Jurkat, Clone E6-1 (cell line): ENCODE data around the gene RHBDF1.
"Not testable (repeated sequence)": the region's sequence is repeated elsewhere in the genome, so short reads cannot be mapped to it uniquely, and the experiment has no call there.

Experiments used
- DNase-seq: peaks from one replicate; pipeline ENCODE4 v3.0.0-alpha.2; 2011; ENCODE audit warnings: low read depth, low spot score
- H3K4me3 ChIP-seq: 2 replicates; pipeline ENCODE4 v1.5.1; 2011; ENCODE audit warnings: mild to moderate bottlenecking, low read length, control low read depth, moderate library complexity

The RHBDF1 gene

GRCh38 chr16:44655-45054 lies 27.8 kb downstream of the RHBDF1 start:
- H3K4me3 ChIP-seq, result no peak overlapping the region
- no peak for DNase-seq

- no peak for DNase-seq
These were observed 29.1 kb downstream of the RHBDF1 start for GRCh38 chr16:43294-43693.

GRCh38 chr16:42691-43090 lies 29.7 kb downstream of the RHBDF1 start:
- no peak overlapping the region for H3K4me3 ChIP-seq
- no peak for DNase-seq

More at GRCh38 chr16:43294-43693, 29.1 kb downstream of the RHBDF1 start:
- H3K4me3 ChIP-seq, result no peak overlapping the region

- no peak for DNase-seq
- no peak overlapping the region for H3K4me3 ChIP-seq
These were observed 30.4 kb downstream of the RHBDF1 start for GRCh38 chr16:42069-42457.

DNA sequence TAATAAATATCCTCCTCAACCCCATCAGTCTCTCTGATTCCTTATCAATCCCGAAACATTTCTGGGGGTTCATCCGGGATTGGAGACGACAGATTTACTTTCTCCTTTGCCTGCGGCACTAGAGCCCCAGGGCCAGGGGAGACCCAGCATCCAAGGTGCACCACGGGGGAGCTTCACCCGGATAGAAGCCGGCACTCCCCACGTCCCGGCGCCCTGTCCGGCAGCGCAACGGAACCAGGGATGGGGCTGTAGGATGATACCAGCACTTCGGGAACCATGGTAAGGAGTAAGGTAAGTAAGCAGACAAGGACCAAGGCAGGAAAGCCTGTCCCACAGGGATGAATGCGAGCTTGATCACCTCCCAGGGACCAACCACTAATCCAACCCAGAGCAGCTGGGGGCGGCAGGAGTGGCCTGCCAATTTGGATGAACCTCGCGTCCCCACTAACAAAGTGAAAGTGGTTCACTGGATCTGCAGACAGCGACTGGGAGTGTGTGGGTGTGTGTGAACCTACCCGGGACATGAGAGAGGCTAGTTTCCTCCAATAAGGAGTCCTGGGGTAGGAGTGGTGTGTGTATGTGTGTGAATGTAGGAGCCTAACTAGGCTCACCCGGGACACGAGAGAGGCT lies 30.9 kb downstream of the RHBDF1 start:
- no peak for DNase-seq
- H3K4me3 ChIP-seq, result no peak overlapping the region

DNA sequence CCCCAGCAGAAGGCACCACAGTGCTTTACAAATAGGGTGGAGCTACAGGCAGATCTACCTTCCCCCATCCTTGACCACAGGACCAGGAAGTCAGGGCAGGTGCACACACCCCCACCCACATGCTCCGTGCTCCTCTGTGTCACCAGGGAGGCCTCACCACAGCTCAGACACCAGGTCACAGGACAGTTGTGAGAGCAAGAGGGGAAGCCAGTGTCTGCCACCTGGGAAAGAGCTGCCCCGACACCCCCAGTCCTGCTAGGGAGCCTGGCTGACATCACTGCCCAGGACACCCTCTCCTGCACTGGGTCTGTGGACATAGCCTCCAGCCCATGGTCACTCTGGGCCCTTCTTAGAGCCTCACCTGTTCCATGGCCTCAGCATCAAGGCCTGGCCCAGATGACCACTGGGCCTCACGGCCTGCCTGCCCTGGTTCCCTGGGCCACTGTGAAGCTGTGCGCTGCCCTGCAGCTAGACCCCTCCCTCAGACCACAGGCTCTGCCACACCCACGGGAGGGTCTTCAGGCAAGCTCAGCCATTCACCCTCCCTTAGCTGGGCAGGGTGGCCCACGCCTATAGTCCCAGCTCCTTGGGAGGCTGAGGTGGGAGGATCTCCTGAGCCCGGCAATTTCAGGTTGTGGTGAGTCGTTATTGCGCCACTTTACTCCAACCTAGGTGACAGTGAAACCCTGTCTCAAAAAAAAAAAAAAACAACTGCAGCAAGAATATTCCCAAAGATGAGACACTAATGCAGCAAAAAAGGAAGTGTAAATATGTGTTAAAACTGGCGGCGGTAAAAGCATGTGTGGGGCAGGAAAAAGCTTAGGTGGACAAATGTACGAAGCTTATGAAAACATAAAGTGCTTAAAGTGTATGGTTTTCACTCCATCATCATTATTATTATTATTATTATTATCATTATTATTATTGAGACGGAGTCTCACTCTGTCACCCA lies 33.2 kb downstream of the RHBDF1 start:
- DNase-seq, result peak; percentile 62
- H3K4me3 ChIP-seq, result no peak overlapping the region

- H3K4me3 ChIP-seq, DNase-seq: not testable (repeated sequence)
These were observed 34.2 kb downstream of the RHBDF1 start for GRCh38 chr16:38206-38605.

- H3K4me3 ChIP-seq, result no peak overlapping the region
- no peak for DNase-seq
These were observed 34.9 kb downstream of the RHBDF1 start for GRCh38 chr16:37511-37910.

- DNase-seq, result no peak
- no peak overlapping the region for H3K4me3 ChIP-seq
These were observed 36.0 kb downstream of the RHBDF1 start for GRCh38 chr16:36336-36984.

GRCh38 chr16:35678-36305 lies 36.6 kb downstream of the RHBDF1 start:
- no peak for DNase-seq
- H3K4me3 ChIP-seq, result no peak overlapping the region

DNA sequence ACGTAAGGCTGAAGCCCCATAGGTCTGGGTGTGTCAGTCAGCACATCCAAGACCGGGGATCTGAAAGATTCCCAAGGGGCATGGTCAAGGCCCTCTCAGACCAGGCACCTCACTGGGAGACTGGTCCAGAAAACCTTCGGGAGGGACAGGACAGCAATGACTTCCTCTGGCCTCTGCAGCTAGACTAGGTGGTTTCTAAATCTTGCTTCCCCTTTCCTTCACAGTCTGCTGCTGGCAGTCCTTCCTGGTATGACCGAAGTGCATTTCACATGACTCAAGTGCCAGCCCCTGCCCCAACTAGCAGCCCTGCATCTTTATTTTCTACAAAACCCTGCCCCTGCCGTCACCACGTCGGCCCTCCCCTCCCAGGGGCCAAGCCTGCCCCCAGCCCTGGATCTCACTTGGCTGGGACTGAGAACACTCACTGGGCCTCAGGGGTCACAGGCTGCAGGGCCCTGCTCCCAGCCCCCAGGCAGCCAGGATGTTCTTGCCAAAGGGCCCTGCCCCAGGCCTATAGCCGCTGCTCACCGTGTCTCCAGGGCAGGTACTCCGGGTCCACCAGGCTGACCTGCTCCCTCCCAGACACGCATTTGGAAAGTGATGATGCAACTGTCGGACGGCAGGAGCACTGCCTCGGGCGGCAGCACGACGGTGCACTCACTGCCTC lies 37.3 kb downstream of the RHBDF1 start:
- no peak overlapping the region for H3K4me3 ChIP-seq
- DNase-seq, result no peak

DNA sequence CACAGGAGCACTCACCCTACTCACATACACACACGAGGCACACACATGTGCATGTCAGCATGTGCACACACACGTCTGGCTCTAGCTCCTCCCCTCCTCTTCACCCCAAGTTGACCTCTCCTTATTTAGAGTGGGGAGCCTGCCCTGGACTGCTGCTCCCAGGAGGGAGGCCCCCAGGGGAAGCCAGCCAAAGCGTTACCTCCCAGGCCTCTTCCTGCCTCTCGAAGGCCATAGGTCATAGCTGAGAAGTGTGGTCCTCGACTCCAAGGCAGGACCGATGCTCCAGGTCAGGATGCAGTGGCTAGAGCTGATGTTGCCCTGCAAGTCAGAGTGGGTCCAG lies 37.8 kb downstream of the RHBDF1 start:
- no peak for DNase-seq

DNA sequence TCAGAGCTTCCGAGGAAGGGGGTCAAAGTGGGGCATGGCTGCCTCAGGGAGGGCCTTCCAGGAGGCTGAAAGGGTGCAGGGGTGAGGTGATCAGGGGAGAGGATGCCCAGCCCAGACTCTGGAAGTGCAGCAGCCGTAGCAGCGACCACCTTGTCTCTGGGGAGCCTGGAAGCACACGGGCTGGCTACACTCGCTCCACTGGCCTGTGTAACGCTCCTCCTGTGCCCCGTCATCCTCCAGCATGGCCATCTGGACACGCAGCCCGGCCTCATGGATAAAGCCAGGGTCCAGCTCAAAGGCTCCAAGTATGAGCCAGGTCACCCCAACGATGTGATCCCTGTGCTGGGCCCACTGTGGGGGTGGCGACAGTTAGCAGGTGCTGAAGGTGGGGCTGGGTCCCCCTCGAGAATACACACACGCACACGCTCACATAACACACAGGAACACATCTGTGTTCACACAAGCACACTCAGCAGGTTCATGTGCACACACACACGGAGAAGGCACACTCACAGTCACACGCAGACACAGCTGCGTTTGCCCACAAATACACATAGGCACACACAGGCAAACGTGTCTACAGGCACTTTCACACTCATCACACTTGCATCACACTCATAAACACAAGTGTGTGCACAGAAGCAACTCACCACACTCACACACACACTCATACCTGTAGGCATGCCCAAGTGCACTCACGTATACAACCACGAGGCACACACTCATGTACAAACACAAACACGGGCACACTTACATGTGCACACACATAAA lies 38.4 kb downstream of the RHBDF1 start:
- no peak overlapping the region for H3K4me3 ChIP-seq
- DNase-seq, result no peak

More for the DNA sequence above, 37.8 kb downstream of the RHBDF1 start:
- no peak overlapping the region for H3K4me3 ChIP-seq

GRCh38 chr16:33154-33876 lies 39.1 kb downstream of the RHBDF1 start:
- H3K4me3 ChIP-seq, DNase-seq: not testable (repeated sequence)

- not testable (repeated sequence) for DNase-seq, H3K4me3 ChIP-seq
These were observed 41.8 kb downstream of the RHBDF1 start for GRCh38 chr16:30627-31026.

- DNase-seq, H3K4me3 ChIP-seq: not testable (repeated sequence)
These were observed 46.5 kb downstream of the RHBDF1 start for GRCh38 chr16:25926-26348.

DNA sequence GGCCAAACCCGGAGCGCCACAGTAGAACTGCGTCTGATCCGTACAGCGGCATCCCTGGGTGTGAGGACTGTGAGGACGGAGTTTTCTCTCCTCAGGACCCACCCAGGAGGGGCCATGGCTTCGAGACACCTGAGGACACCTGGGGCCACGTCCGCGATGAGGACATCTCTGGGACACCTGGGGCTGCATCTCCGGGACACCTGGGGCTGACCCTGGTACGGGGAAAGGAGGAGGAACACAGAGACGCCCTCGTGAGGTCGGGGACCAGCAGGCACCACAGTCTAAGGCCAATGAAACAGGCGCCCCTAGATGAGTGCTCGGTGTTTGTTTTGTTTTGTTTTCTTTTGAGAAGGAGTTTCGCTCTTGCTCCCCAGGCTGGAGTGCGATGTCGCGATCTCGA lies 48.3 kb downstream of the RHBDF1 start:
- not testable (repeated sequence) for H3K4me3 ChIP-seq, DNase-seq

GRCh38 chr16:20886-21285 lies 51.5 kb downstream of the RHBDF1 start:
- not testable (repeated sequence) for H3K4me3 ChIP-seq

More at GRCh38 chr16:20886-21285, 51.5 kb downstream of the RHBDF1 start:
- not testable (repeated sequence) for DNase-seq
